Measurements from ENCODE around the gene PABPN1L. TPM values are rescaled to one million over a fixed set of nuclear protein-coding genes. Genes with fewer than 3 reads are reported as not detected.

The PABPN1L gene
- total RNA-seq, 1 experiment from 2014 or later = not detected

DNA sequence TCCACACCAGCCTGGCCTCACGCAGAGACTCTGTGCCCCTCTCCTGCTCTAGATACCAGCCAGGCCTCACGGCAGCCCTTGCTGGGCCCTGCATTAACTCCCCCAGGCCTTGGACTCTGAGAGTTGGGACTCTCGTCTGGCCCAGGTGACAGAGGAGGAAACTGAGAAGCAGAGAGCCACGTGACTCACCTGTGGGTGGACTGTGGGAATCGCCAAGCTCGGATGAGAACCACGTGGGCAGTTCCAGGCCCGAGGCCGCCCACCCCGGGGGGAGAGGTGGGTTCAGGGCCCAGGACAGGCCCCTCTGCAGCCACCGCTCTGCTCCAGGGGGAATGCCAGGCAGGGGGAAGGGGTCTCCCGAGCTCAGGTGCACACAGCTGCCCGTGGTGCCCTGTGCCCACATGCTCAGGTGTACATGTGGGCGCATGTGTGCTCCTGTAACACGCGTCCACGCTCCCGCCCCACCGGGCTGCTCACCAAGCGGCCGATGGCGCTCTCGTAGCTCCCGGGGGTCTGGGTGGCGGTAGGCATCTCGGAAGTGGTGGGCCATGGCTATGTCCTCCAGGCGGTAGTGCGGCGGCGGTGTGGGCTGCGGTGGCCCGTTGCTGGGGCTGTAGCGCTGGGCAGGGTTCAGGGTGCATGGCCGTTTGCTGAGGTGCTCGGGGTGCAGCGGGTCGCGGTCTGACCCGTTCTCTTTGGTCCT lies 18.3 kb upstream of the PABPN1L start:
- DNase-seq (ENCODE audit: low read depth) = no peak

DNA sequence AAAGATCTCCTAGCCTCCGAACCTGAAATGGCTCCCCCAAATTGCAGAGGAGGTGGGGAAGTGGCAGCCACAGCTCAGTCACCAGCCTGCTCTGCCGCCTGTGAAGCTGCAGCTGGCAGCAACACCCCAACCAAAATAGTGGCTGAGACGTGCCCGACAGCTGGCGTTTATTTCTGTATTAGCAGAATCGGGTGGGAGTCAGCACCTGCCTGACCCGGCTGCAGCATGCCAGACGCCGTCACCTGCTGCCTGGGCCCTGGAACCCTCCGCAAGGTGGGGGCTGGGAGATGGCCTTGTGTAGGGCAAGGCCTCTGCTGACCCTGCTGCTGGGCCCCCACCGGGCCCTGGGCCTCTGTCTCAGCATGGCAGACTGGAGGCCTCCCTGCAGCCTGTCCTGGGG lies 17.5 kb upstream of the PABPN1L start:
- no peak for DNase-seq (ENCODE audit: low read depth)

DNA sequence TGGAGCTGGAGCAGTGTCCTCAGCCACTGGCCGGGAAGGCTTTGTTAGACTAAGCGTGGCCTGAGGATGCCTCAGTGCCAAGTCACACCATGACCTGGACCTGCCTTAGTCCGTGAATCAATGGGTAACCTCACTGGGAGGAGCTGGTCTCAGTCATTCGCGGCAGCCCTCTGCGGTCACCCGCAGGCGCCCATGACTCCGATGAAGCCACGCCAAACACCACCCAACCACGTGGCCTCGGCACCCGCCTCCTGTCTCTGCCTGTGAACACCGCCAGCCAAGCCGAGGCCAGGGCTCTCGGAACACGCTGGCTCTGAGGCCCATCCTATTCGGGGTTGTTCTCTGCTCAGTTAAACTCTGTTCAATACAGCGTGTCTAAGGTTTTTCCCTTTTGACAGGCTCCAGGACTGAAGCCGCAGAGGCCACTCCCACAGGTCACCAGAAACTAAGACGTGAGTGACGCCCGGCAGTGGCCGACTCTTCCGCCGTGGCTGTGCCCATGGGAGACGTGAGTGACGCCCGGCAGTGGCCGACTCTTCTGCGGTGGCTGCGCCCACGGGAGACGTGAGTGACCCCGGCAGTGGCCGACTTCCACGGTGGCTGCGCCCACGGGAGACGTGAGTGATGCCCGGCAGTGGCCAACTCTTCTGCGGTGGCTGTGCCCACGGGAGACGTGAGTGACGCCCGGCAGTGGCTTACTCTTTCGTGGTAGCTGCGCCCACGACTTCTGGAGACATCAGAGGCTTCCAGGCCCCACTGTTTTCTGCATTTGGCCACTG lies 16.8 kb upstream of the PABPN1L start:
- DNase-seq (ENCODE audit: low read depth) = no peak

DNA sequence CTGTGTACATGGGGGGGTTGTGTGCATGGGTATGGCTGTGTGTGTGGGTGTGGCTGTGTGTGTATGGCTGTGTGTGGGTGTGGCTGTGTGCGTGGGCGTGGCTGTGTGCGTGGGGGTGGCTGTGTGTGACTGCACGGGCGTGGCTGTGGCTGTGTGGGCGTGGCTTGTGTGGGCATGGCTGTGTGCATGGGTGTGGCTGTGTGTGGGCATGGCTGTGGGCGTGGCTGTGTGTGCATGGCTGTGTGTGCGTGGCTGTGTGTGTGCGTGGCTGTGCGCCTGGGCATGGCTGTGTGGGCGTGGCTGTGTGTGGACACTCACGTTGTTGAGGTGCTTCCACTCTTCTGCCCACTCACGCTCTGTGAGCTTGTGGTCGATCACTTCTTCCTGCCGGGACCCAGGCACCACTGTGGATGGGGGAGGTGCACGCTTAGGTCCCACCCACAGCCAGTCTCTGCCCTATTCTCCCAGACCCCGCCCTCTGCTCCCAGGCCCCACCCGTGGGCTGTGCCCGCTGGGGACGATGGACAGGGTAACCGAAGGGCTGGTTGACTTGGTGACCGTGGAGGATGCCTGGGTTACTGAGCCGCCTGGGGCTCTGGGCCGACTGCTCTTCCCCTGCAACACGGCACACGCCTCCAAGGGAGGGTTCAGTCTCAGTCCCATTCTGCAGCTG lies 16.0 kb upstream of the PABPN1L start:
- DNase-seq (ENCODE audit: low read depth) = no peak

DNA sequence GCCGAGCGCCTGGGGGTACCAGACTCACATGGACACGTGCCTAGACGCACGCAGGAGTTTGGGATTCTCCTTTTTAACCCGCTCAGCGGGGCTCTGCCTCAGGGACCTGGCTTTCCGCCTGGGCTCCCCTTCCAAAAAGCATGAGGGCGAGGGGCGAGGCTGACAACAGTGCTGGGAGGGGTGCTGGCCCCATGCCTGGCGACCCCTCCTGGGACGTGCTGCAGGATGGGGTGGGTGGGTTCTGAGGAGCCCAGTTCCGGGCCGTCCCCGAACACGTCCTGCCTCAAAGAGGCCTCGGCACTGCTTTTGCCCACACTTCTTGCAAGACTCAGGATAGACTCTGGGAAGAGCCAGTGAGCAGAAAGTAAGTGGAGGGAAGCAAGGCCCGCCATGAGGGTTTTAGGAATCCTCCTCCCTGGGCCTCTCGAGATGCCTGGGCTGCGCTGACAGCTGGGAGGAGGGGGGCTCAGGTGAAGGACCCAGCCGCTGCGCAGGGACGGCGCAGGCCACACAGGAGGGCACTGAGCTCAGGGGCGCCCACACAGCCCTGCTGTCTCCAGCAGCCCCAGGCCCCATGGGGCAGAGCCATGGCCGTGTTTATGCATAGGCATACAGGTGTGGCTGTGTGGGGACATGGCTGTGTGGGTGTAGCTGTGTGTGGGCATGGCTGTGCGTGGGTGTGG lies 15.4 kb upstream of the PABPN1L start:
- DNase-seq (ENCODE audit: low read depth) = no peak

DNA sequence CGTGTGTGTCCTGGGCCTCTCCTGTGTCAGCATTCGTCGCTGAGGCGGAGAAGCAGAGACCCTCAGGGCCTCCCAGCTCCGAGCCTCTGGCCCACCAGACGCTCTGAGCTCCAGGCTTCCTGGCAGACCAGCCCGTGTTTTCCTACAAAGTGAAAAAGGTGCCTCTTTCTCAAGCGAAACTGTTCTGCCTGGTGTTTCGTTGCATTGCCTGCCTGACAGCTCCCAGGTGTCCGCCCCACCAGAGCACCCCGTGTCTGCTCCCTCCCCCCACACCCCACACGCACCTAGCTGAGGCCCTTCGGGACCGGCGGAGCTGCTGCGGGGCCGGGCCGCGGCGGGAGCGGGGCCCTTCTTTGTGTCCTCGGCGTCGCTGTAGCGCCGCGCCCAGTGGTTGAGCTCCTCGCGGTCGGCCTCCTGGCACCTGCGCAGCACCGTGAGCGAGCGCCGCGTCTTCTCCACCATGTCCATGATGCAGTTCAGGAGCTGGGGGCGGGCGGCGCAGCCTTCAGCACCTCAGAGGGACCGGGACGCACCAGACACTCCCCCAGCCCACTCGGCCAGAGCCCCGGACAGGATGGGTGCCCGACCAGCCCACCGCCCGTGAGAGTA lies 14.7 kb upstream of the PABPN1L start:
- DNase-seq (ENCODE audit: low read depth) = no peak

DNA sequence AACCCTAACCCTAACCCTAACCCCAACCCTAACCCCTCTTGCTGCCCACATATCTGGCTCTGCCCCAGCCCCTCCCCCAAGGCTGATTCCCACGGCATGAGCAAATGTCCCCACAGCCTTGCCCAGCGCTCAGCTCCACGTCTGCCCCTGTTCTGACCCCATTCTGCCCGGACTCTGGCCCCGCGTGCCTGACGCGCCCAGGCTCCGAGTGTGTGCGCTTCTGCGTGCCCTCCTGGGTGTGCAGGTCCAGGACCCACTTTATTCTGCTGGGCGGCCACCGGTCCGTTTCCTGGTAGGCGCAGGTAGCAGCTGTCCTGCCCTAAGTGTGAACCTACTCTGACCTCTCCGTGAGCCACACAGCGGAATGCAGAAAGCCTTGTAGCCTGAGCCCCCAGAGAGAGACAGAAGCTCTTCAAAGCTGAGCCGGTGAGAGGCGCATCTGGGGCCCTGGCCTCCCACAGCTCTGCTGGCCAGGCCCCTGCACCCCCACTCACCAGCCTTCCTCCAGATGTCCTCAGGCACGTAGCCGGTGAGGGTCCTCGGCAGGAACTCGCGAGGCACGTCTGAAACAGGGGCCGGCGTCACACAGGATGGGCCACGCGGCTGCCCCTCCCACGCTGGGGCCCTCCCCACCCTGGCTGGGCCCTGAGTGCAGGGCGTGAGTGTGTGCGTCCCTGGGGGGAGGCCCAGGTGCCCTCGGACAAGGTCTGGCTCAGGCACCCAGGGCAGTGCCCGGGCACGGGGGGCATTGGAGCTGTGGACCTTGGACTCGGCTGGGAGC lies 14.0 kb upstream of the PABPN1L start:
- DNase-seq (ENCODE audit: low read depth) = no peak

DNA sequence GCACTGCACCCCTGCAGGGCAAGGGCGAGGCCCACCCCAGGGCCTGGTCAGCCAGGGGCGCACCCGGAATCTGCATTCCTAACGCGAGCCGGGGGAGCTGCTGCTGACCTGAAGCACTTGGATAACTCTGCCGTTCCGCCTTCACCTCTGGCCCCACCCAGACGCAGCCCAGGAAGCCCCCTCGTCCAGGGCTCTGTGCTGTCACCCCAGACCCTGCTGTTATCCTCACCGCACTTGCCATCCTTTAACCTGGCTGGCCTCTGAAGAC lies 13.3 kb upstream of the PABPN1L start:
- no peak for DNase-seq (ENCODE audit: low read depth)

DNA sequence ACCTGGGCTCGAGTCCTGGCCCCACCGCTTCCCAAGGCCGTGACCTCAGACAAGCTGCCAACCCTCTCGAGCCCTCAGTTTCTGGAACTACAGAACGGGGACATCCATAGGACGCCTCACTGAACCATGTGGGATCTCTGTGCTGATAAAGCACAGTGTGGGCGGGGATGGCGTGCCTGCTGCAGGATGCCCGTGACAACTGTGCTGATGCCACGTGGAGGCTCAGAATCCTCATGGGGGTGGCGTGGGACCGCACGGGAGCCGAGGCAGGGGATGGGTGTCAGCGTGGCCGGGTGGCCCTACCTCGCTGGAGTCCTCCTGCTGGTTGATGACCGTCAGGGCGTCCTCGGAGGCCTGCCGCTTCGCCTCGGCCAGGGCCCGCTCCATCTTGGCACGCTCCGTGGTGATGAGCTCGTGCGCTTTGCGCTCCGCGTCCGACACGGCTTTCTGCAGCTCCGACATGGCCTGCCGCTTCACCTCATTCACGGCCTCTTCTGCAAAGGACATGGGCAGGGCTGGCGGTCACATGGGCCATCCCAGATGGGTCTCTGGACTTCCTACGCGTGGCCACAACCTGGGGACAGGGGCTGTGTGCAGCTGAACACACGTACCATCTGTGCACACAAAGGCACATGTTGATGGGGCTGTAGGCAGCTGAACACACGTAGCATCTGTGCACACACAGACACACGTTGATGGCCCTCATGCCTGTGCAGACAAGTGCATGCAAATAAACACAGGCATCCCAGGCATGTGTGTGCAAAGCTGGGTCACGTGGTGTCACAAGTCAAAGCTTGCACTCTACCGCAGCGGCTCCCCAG lies 12.7 kb upstream of the PABPN1L start:
- no peak for DNase-seq (ENCODE audit: low read depth)

DNA sequence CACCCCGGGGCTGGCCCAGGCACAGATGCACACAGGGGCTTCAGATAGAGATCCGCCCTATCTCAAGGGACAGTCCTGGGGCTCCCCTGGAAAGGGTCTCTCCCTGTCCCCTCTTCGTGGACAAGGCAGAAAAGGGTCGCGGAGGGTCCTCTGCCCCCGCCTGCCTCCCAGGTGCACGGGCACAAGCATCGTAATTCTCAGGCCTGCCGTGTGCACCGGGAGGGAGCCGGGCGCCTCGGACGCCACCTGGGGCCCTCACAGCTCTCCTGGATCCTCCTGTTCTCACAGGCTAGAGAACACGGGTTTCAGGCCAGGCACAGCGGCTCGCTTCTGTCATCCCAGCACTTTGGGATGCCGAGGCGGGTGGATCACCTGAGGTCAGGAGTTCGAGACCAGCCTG lies 11.9 kb upstream of the PABPN1L start:
- no peak for DNase-seq (ENCODE audit: low read depth)

DNA sequence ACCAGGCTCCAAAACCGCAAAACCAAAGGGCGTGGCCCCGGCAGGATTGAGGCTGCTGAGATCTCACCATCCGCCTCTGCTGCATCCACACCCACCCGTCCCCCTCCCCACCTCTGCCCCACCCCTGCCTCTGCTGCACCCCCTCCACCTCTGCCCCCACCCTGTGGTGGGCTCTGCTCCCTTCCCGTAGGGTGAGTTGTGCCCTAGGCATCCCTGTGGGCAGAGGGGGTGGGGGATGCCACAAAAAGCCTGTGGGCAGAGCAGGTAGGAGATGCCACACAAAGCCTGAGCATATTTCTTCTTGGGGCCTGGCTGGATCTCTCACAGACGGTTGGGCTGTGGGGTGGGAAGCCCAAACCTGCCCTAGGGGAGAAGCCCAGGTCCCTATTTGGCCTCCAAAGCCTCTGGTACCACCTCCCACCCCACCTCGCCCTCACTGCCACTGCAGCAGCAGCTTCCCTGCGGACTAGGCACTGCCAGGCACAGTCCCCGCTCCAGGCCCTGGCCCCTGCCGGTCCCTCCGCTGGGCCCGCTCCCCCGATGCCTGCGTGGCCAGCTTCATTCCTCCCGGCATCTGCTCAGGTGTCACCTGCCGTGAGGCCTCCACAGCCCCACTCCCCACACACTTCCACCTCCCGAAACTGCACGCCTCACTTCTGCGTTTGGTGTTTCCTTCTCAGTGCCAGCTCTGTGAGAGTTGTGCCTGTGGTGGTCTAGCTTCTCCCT lies 11.3 kb upstream of the PABPN1L start:
- DNase-seq (ENCODE audit: low read depth) = no peak

DNA sequence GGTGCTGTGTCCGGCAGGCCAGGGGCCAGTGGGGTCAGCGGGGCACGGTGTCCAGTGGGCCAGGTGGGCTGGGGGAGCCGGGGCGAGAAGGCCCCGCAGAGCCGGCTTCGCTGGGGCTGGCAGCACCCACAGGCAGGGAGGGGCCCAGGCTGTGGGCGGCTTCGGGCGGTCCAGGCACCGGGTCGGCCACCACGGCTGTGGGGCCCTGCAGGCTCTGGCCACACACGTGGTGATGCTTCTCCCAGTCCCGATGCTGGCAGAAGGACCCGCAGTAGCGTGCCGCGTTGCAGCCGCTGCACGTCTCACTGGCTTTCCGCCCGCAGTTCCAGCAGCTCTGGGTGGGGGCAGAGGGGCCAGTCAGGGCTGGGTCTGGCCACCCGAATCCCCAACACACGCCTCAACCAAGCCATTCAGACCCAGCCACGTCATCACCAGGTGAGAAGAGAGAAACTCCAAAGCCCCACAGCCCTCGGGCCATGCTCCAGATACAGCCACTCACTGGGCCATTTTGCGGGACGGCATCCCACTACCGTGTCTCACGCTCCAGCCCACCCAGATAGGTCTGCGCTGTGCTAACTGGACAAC lies 10.6 kb upstream of the PABPN1L start:
- DNase-seq (ENCODE audit: low read depth) = no peak

DNA sequence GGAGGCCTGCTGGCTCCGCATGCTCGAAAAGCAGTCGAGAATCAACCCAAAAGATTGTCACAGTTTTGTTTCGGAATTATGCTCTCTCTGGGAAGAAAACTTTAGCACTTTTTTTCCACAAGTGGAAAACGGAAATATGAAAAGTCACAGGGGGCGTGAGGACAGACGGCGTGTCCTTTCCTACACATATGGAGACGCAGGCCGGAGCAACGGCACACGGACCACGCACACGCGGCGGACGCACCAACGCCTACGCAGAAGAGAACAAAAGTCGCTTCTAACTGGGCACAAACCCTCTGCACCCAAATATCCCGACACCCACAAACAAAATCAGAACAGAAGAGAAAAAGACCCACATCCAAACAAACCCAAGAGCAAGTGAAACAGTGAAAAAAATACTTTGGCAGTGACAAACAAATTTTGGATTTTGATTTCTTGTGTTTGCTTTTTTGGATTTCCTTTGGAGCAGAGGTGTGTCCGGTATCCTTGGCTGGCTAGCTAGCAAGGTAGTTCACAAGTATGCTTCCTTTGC lies 9.3 kb upstream of the PABPN1L start:
- no peak for DNase-seq (ENCODE audit: low read depth)

DNA sequence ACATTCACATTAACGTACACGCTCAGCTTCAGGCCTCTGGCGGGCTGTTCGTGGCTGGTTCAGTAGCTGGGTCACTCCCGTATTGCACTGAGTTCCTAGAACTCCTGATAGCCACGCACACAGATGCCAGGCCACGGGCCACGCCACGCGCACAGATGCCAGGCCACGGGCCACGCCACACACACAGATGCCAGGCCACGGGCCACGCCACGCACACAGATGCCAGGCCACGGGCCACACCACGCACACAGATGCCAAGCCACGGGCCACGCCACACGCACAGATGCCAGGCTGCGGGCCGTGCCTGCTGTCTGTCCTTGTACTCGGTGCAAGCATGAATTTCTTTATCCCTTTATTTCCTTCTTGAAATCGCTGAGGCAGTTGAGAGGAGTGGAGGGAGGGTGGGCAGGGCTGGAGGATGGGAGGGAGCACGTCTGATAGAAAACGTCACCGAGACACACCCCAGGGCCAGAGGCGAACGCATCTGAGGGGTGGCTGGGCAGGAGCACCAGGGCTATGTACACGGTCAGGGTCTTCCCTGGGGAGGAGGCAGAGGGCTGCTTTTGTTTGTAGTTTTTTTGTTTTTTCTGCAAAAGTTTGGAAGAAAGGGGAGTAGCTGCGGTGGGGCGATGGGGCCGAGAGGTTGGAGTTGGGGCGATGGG lies 8.6 kb upstream of the PABPN1L start:
- no peak for DNase-seq (ENCODE audit: low read depth)

DNA sequence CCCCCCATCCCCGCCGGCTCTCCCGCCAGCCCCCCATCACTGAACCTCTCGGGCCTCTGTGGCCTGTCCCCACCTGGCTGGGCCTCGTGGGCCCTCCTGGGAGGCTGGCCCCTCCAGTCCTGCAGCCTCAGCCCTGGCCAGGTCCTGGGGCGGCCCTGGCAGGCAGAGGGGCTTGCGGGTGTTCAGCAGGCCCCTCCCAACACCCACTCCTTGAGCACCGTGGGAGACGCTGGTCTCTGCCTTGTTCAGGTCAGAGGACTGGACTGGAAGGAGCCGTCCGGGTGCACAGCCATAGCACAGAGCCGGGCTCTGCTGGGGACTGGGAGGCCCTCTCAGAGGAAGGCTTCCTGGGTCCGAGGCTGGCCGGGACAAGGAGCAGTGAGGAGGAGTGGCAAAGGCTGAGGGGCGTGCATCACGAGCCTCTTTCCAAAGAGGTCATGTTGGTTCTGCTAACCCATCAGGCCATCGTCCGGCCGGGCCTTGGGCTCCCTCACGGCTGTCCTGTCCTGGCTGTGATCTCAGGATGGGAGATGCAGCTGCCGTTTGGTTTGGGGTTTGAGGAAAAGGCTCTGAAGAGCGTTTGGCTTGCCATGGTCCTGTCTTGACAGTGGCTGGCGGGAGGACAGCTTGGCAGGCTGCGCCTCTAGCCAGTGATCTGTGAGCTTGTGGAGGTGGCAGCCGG lies 6.3 kb upstream of the PABPN1L start:
- no peak for DNase-seq (ENCODE audit: low read depth)

DNA sequence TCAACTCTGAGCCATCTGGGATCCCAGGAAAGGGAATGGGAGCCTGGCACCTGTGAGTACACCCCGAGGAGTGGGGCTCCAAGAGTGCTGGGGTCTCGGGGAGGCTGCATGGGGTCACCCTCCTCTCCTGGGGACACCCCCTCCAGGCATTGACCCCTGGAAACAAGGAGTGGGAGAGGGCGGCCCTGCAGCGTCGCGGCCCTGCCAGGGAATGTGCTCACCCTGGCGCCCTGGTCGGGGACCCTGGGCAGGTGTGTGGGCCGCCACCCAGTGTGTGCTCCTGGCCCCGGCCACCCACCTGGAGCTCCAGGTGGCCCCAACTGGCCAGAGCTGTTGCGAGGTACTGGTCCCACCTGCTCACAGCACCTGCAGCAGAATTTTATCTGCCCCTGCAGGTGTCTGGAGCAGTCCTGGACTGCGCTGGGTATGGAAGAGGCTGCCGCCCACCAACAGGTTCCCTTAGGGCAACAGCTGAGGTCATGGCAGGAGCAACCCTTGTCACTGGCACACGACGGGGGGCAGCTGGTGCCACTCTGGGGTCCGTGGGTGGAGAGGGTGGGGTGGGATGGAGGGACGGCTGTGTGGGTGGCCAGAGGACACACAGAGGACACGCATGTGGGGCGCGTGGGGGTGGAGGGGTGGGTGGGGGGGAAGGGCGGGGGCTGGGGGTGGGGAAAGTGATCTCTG lies 5.4 kb upstream of the PABPN1L start:
- no peak for DNase-seq (ENCODE audit: low read depth)

DNA sequence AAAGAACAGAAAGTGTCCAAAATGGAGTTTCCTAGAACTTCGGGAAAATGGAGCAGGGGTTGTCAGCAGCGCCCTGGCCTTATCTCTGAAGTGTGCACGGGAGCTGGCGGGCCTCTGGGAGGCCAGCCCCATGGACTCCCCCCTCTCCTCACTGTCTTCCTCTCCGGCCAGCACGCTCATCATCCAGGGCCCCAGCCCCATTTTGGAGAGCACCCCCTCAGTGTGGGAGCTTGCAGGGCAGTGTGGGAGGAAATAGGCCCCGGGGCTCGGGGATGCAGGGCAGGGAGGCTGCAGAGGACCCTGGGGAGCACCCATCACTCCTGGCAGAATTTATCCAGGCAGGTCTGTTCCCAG lies 4.9 kb upstream of the PABPN1L start:
- DNase-seq (ENCODE audit: low read depth) = no peak

Measured in LHCN-M2 (cell line).